GM19452 (cell line): ENCODE measurements around the gene DLK1.

Source experiments
- ATAC-seq: cut with Tn5 transposase; IDR thresholded peaks from one replicate; pipeline ENCODE4 v1.9.1; 2021; ENCODE audit not compliant: unreplicated experiment

The DLK1 gene

GRCh38 chr14:100726550-100727085, at the start of gene DLK1:
Gene DLK1, plus strand, starts transcription at chr14:100726892. Its CDS starts 177 bp downstream, at chr14:100727069.
- ATAC-seq = no peak

- ATAC-seq = no peak
Measured at GRCh38 chr14:100677152-100677551, 49.5 kb upstream of the DLK1 start.

- ATAC-seq = no peak
Measured at GRCh38 chr14:100677554-100678468, 48.9 kb upstream of the DLK1 start.

- no peak for ATAC-seq
Measured at GRCh38 chr14:100678469-100678828, 48.2 kb upstream of the DLK1 start.

DNA sequence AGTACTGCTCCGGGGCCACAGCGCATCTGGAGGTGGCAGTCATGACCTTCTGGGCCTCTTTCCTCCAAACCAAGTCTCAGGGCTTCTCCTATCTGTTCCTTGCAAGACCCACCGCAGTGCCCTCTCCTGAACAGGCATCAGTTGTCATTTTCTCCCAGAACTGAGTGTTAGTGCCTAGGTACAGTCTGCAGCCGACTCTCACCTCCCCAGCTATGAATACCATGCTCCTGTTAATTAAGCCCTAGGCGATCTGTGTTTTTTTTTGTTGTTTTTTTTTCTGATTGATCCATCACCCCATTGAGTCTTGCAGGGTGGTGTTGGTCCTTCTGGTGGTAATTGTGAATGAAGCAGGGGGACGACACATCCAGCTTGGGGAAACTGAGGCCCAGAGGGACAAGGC, 47.5 kb upstream of the DLK1 start:
- no peak for ATAC-seq

- ATAC-seq = no peak
Measured at GRCh38 chr14:100679707-100680438, 46.8 kb upstream of the DLK1 start.

GRCh38 chr14:100680439-100681051, 46.1 kb upstream of the DLK1 start:
- ATAC-seq = no peak

DNA sequence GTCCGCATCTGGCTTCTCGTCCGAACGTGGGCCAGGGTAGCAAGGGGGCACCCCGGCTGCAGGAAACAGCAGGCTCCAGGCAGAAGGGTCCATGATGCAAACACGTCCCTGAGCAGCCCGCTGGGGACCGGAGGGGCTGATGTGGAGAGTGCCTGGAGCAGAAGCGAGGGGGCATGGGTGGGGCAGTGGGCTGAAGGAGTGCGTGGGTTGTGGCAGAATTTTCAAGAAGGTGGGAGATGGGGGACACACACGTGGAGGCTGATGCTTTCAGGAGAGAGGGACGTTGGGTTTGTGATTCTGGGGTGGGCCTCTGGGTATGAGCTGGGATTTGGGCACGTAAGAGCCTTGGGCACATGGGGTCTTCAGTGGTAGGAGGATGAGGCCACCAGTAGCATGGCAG, 45.6 kb upstream of the DLK1 start:
- ATAC-seq = no peak

- no peak for ATAC-seq
Measured at GRCh38 chr14:100682749-100683148, 43.9 kb upstream of the DLK1 start.

DNA sequence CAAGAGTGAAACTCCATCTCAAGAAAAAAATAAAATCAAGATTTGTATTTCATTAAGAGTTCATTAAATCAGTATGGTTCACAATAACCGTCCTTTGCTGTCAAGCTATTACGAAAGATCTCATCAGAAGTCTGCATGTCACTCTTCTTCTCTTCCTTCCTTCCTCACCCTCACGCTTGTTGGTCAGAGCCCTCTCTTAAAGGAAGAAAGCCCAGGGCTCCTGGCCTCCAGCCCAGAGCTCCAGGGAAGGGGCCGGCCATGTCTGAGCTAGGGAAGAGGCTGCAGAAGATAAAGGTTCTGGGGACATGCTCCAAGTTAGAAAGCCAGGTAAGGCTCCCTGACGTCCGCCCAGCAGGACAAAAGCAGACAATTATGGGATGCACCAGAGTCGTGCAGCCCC, 43.1 kb upstream of the DLK1 start:
- no peak for ATAC-seq

DNA sequence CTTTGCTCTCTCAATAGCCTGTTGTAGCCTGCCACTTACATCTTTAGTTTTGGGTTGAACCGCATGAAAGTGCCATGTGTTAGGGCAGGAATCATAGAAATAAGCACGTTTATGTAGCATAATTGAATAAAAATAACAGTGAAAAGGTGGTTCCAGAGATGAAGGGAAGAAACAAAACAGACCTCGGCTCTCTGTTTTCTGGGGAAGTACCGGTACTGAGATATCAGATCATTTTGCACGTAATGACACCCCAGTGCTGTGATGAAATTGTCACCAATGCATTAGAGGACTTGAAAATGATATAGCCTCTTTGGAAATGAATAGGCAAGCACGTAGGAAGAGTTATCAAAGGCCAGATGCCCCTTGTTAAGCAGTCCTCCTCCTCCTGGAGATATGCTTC, 42.5 kb upstream of the DLK1 start:
- no peak for ATAC-seq

- no peak for ATAC-seq
Measured at GRCh38 chr14:100684961-100685360, 41.7 kb upstream of the DLK1 start.

- ATAC-seq = no peak
Measured at GRCh38 chr14:100686858-100687257, 39.8 kb upstream of the DLK1 start.

- ATAC-seq = no peak
Measured at GRCh38 chr14:100687386-100687785, 39.3 kb upstream of the DLK1 start.

DNA sequence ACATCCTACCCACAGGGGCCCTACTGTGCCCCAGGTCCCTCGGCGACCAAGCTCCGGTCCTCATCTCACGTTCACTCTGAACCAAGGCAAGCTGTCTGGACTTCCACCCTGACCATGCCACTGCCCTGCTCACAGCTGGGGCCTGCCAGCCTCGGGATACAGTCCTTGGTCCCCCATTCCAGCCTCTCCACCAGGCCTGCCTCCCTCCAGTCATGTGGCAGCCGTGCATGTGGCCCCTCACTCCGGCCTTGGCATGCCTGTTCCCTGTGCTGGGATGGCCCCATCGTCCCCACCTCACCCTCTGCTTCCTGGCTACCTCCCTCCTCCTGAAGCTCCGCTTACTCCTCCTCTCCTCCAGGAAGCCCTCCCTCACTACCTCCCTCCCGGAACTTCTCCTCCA, 38.6 kb upstream of the DLK1 start:
- no peak for ATAC-seq

DNA sequence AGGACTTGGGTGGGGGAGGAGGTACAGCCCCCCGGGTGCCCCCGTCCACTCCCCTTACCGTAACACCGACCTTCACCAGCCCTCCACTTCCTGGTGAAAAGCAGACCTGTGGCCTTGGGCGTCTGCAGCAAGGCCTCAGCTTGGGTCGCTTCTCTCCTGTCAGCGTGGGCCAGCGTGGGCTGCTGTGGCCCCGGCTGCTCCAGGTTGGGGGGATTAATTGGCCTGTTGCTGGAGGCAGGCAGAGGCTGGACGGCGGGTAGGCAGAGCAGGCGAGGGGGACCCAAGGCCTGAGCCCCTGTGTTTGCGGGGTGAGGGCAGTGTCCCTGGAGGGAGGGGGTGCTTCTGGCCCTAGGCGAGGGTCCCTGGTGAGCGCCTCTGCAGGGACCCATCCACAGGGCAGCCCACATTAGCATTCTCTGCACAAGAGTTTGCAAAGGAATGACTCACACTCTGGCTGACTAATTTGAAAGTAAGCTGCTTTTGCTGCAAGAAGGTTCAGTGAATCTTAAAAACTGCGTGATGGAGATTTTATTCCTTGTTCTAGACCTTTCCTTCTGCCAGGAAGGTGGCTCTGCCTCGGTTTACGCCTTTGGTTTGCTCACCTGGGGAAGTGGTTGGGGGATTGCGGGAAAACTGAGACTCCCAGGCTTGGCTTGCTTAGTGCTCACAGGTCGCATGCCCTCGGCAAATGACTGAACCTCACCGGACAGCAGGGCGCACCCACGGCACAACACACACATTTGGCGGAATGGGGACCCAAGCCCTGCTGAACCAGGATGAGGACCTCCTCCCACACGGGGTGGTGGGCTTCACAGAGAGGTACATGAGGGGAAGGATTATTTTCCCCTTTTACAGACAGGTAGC, 37.9 kb upstream of the DLK1 start:
- ATAC-seq = no peak

DNA sequence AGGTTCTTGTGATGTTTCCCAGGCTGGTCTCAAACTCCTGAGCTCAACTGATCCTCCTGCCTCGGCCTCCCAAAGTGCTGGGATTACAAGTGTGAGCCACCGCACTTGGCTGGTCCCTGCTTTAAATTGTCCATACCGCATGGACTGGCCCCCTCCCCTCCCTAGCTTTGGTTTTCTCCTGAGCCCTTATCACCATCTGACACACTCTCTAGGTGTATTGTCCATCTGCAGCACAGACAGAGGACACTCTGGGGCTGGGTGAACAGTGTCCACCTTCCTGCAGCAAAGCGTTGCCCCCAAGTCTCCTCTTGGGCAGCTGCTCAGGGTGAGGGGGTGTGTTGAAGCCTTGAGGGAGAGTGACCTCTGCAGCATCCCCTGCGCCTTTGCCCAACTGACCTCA, 36.0 kb upstream of the DLK1 start:
- ATAC-seq = no peak

DNA sequence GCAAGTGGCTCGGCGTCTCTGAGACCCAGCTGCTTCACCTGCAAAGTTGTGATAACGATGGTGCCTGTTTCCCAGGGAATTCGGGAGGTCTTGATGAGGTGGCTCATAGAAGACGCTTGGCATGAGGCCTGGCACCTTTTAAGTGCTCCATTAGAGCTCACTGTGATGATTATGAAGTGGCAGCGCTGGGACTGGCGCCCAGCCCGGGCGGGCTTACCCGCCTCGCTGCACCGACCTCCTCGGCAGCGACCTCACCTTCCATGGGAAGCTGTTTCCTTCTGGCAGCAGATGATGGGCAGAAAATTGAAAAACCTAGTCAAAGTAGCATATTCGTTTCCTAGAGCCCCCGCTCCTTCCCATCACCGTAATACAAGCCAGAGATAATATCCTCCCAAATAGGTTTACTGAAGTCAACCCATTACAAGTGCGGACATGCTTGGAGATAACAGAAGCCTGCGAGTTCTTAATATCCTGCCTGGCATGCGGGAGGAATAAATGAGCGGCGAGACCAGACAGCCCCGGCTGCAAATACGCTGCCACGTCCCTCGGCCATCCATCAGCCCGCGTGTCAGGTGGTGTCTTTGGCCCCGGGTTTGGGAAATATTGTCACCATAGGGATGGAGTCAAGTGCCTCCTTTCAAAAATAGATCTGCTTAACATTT, 35.2 kb upstream of the DLK1 start:
- ATAC-seq = no peak

GRCh38 chr14:100692256-100692655, 34.4 kb upstream of the DLK1 start:
- ATAC-seq = no peak
